ENCODE results near the gene PRICKLE1. TPM values are rescaled to one million over a fixed set of nuclear protein-coding genes. Genes with fewer than 3 reads are reported as not detected.

Gene PRICKLE1
- total and polyA plus RNA-seq, 2 of the 13 experiments (the other 11 are each of a cell fraction or from before 2014, with no cell fraction given) = not detected

GRCh38 chr12:42564556-42564955, 25.0 kb downstream of the PRICKLE1 start:
- H3K4me1 ChIP-seq (ENCODE audit: insufficient read depth, low read length) = no peaks in the 10 kb centered on the region
- no peaks in the 10 kb centered on the region for H3K9me3 ChIP-seq (ENCODE audit: low read length)
- CTCF ChIA-PET (ENCODE audit: low intra/inter-chr PET ratio, low total read pairs) = no interaction called here
- intact Hi-C loops (cut with micrococcal nuclease; ENCODE audit: unreplicated experiment) = no loop called here
- H2AFZ ChIP-seq (ENCODE audit: low read length) = no peak overlapping the region
- WGBS (ENCODE audit: low lambda C conversion rate) = 52% methylated on average over 3 of the region's 3 CpGs
- H3K27me3 ChIP-seq (ENCODE audit: control insufficient read depth in 1 of 2, insufficient read depth in 2 of 2, low read length in 2 of 2) = no peaks in the 10 kb centered on the region
- no peaks in the 10 kb centered on the region for H4K20me1 ChIP-seq (ENCODE audit: insufficient read depth, low read length)
- H3K27ac ChIP-seq (ENCODE audit: extremely low read length, insufficient read depth, low read length) = no peak overlapping the region
- H3K9ac ChIP-seq (ENCODE audit: insufficient read depth, low read depth, low read length) = no peak overlapping the region
- POLR2A ChIA-PET = no interaction called here
- TF ChIP-seq ZKSCAN1 (IDR thresholded peaks at IDR 0.05; ENCODE audit: low read length) = no peak
- no peak for TF ChIP-seq PRMT3 (CRISPR knock-in tag; IDR thresholded peaks at IDR 0.05; ENCODE audit: borderline replicate concordance, low read depth)
- no peak for TF ChIP-seq E2F5 (CRISPR knock-in tag; conservative IDR thresholded peaks at IDR 0.05)
- TF ChIP-seq ZMAT5 (CRISPR knock-in tag; IDR thresholded peaks at IDR 0.05; ENCODE audit: borderline replicate concordance, low read depth) = no peak
- no peak for TF ChIP-seq CBFB (CRISPR knock-in tag; IDR thresholded peaks at IDR 0.05)
- in situ Hi-C loops (cut with HindIII; ENCODE audit: extremely low pct_ligation_motif_present, low pct_unique_long_range_greater_than_20kb) = no loop called here
- H3K79me2 ChIP-seq (ENCODE audit: insufficient read depth, low read length) = no peaks in the 10 kb centered on the region
- ATAC-seq (no peak), FAIRE-seq (no peak), DNase-seq (ENCODE audit: low spot score) (no peak)
- H3K4me3 ChIP-seq (replicated peaks in 1 of 3; ENCODE audit: insufficient read depth in 1 of 3, low read depth in 2 of 3, low read length in 3 of 3) = no peak overlapping the region
- no TSS peak for BruUV-seq (replicated peaks)
- H3K36me3 ChIP-seq (replicated peaks in 1 of 2; ENCODE audit: control insufficient read depth in 1 of 2, insufficient read depth in 2 of 2, low read length in 2 of 2) = no peaks in the 10 kb centered on the region
- H3K4me2 ChIP-seq (ENCODE audit: low read depth, low read length) = no peak overlapping the region

- Histone ChIP-seq H3K27ac (ENCODE audit: extremely low read length, insufficient read depth, low read length) (no peak overlapping the region), H3K27me3 (ENCODE audit: control insufficient read depth in 1 of 2, insufficient read depth in 2 of 2, low read length in 2 of 2) (no peaks in the 10 kb centered on the region), H3K79me2 (ENCODE audit: insufficient read depth, low read length) (no peaks in the 10 kb centered on the region), H3K9ac (ENCODE audit: insufficient read depth, low read depth, low read length) (no peak overlapping the region), H4K20me1 (ENCODE audit: insufficient read depth, low read length) (no peaks in the 10 kb centered on the region), H3K4me1 (ENCODE audit: insufficient read depth, low read length) (no peaks in the 10 kb centered on the region), H3K36me3 (replicated peaks in 1 of 2; ENCODE audit: control insufficient read depth in 1 of 2, insufficient read depth in 2 of 2, low read length in 2 of 2) (no peaks in the 10 kb centered on the region), H3K9me3 (ENCODE audit: low read length) (no peaks in the 10 kb centered on the region), H3K4me2 (ENCODE audit: low read depth, low read length) (no peak overlapping the region), H3K4me3 (replicated peaks in 1 of 3; ENCODE audit: insufficient read depth in 1 of 3, low read depth in 2 of 3, low read length in 3 of 3) (no peak overlapping the region), H2AFZ (ENCODE audit: low read length) (no peak overlapping the region)
- POLR2A ChIA-PET = no interaction called here
- no peak for DNase-seq (ENCODE audit: low spot score)
- FAIRE-seq = no peak
- in situ Hi-C loops (cut with HindIII; ENCODE audit: extremely low pct_ligation_motif_present, low pct_unique_long_range_greater_than_20kb) = no loop called here
- BruUV-seq (replicated peaks) = no TSS peak
- no peak for ATAC-seq
- CTCF ChIA-PET (ENCODE audit: low intra/inter-chr PET ratio, low total read pairs) = no interaction called here
- 8% methylated on average over 1 of the region's 1 CpG for WGBS (ENCODE audit: low lambda C conversion rate)
- intact Hi-C loops (cut with micrococcal nuclease; ENCODE audit: unreplicated experiment) = no loop called here
- no peak for TF ChIP-seq MAZ (IDR thresholded peaks at IDR 0.05; ENCODE audit: borderline replicate concordance, low read depth, low read length)
- no peak for TF ChIP-seq MAZ (CRISPR knock-in tag; IDR thresholded peaks at IDR 0.05; ENCODE audit: low read depth)
- no peak for TF ChIP-seq IKZF1 (IDR thresholded peaks at IDR 0.05)
- no peak for TF ChIP-seq PAWR (CRISPR knock-in tag; IDR thresholded peaks at IDR 0.05; ENCODE audit: borderline replicate concordance)
- TF ChIP-seq SNAPC2 (CRISPR knock-in tag; IDR thresholded peaks at IDR 0.05) = no peak
- TF ChIP-seq ZNF546 (CRISPR knock-in tag; conservative IDR thresholded peaks at IDR 0.05) = no peak
- TF ChIP-seq PHB2 (IDR thresholded peaks at IDR 0.05; ENCODE audit: partially characterized antibody) = no peak
Measured at GRCh38 chr12:42560977-42561376, 28.6 kb downstream of the PRICKLE1 start.
